ENCODE data around the gene DDX39B.

The DDX39B gene

DNA sequence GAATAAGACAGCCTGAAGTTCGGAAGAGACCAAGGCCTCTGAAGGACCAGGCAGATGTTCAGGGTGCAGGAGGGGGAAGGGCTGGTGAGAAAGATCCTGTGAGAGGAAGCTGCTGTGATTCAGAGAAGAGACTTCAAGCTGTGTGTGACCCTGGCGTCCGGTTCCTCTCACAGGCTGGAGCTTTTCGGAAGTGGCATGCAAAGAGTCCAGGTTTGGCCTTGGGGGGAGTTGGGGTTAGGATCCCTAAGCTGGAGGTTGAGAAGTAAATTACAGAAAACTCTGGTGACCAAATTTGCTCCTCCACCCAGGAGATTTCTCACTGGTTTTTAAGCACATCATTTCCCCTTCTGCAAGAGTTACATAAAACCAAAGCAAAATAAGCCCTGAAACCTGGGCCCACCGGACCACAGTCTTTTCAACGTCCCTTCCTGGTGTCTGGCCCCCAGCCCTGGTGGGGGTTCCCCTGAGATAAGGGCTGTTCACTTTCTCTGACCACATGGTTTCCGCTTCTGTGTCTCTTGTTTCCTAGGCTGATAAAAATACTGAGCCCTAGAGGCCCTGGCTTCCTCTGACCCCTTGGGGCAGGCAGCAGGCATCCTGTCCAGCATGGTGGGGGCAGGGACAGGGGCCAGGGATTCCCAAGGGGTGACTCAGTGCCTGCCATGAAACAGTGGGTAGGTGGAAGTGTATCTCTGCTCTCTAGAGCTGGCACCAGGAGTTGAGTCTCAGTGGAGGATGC lies 18.3 kb upstream of the DDX39B start:
- Histone ChIP-seq H3K36me3 (ENCODE audit: control insufficient read depth, insufficient read depth, low read length) (peaks cover 6% of the 10 kb centered on the region), H3K4me1 (ENCODE audit: control insufficient read depth, low read depth, low read length) (peaks cover 7% of the 10 kb centered on the region), H3K18ac (ENCODE audit: low read length) (no peak overlapping the region), H3K4me2 (ENCODE audit: low read length) (no peak overlapping the region), H3K9ac (ENCODE audit: low read length) (no peak overlapping the region), H3K79me2 (ENCODE audit: control insufficient read depth, insufficient read depth, low read length) (no peaks in the 10 kb centered on the region), H3K56ac (ENCODE audit: low read length) (peak overlapping the region; percentile 0), H3K27ac (ENCODE audit: low read depth, low read length) (peak overlapping the region; percentile 26), H3K79me1 (ENCODE audit: low read length) (no peaks in the 10 kb centered on the region), H3K23ac (ENCODE audit: low read length) (no peak overlapping the region), H4K5ac (ENCODE audit: low read length) (no peak overlapping the region), H2BK120ac (ENCODE audit: low read depth, low read length) (peak overlapping the region; percentile 7), H3K4me3 (ENCODE audit: low read length) (no peak overlapping the region), H2AK5ac (ENCODE audit: low read length) (no peak overlapping the region), H2BK15ac (replicated peaks; ENCODE audit: low read depth) (no peak overlapping the region), H3K4ac (ENCODE audit: low read depth, low read length) (no peak overlapping the region), H3K27me3 (ENCODE audit: insufficient read depth, low read length, poor library complexity) (no peaks in the 10 kb centered on the region), H2BK5ac (ENCODE audit: low read length) (peak overlapping the region; percentile 67), H4K8ac (ENCODE audit: low read depth, low read length) (no peak overlapping the region)
- peak; percentile 83 for DNase-seq
- no CpG with 5 or more reads among the region's 7 CpGs for WGBS (ENCODE audit: extremely low coverage, insufficient coverage, low lambda C conversion rate)

DNA sequence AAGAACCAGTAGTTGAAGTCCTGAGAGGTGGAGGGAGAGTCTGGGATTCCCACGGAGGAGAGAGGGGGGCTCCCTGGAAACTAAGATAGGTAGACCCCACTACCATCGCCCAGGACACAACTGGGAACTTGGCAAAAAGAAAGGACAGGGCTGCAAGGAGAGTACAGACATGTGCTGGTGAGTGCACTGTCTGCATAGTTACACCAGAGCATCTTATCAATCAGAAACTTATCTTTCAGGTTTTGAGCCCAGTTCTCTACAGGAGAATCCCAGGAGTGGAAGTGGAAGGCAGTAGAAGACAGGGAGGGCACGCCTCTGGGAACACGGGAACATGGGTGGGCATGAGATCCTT lies 17.8 kb upstream of the DDX39B start:
- Histone ChIP-seq H2AK5ac (ENCODE audit: low read length) (no peak overlapping the region), H3K18ac (ENCODE audit: low read length) (no peak overlapping the region), H3K79me1 (ENCODE audit: low read length) (no peaks in the 10 kb centered on the region), H3K9ac (ENCODE audit: low read length) (no peak overlapping the region), H3K23ac (ENCODE audit: low read length) (peak overlapping the region; percentile 45), H3K56ac (ENCODE audit: low read length) (peak overlapping the region; percentile 5), H3K27ac (ENCODE audit: low read depth, low read length) (peak overlapping the region; percentile 26), H2BK5ac (ENCODE audit: low read length) (peak overlapping the region; percentile 67), H4K5ac (ENCODE audit: low read length) (no peak overlapping the region), H3K36me3 (ENCODE audit: control insufficient read depth, insufficient read depth, low read length) (peaks cover 6% of the 10 kb centered on the region), H4K8ac (ENCODE audit: low read depth, low read length) (no peak overlapping the region), H3K4ac (ENCODE audit: low read depth, low read length) (no peak overlapping the region), H2BK15ac (replicated peaks; ENCODE audit: low read depth) (no peak overlapping the region), H2BK120ac (ENCODE audit: low read depth, low read length) (peak overlapping the region; percentile 7), H3K27me3 (ENCODE audit: insufficient read depth, low read length, poor library complexity) (no peaks in the 10 kb centered on the region), H3K79me2 (ENCODE audit: control insufficient read depth, insufficient read depth, low read length) (no peaks in the 10 kb centered on the region), H3K4me1 (ENCODE audit: control insufficient read depth, low read depth, low read length) (peaks cover 7% of the 10 kb centered on the region), H3K4me2 (ENCODE audit: low read length) (no peak overlapping the region), H3K4me3 (ENCODE audit: low read length) (no peak overlapping the region)
- DNase-seq: no peak
- no CpG with 5 or more reads among the region's 4 CpGs for WGBS (ENCODE audit: extremely low coverage, insufficient coverage, low lambda C conversion rate)

DNA sequence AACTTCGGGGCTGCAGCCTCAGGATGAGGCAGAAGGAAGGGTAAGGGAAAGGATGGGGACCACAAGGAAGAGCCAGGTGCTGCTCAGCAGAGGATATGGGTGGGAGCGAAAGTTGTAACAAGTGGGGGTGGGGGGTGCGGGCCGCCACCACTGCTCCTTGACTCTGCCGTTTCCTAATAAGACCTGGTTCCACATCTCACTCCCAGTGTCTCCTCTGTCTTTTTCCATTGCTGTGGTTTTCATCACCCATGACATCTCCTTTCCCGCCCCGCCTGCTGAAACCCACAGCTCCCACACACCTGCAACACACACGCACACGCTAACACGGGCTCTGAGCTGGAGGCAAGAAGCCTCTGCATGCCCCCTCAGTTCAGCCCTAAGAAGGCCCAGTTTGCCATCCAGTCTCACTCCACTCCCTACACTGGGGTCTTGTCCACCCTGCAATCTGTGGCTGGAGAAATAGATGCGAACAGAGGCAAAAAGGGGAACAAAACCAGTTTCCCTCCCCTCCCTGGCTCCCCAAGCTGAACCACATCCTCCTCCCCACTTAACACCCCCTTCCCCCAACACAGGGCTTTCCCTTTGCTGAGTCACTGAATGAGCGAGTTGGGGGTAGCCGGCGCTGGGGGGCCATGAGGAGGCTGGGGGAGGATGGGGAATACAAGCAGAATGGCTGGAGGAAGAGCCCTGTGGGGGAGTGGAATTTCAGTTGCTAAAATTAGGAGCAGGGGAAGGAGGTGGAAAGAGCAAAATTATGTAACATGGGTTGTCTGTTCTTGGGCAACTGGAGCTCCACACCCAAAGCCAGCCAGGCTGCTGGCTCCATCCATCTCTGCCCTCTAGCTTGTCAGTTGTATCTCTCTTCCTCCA lies 17.1 kb upstream of the DDX39B start:
- peak overlapping the region; percentile 26 for H3K27ac ChIP-seq (ENCODE audit: low read depth, low read length)
- DNase-seq: no peak

DNA sequence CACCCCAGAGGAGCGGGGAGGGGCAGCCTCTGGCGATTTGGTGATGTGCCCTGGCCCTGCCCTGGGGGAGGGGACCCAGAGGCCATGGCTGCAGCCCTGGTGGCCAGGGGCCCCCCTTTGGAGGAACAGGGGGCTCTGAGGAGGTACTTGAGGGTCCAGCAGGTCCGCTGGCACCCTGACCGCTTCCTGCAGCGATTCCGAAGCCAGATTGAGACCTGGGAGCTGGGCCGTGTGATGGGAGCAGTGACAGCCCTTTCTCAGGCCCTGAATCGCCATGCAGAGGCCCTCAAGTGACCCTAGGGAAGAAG lies 16.5 kb upstream of the DDX39B start:
- no peaks in the 10 kb centered on the region for H3K79me2 ChIP-seq (ENCODE audit: control insufficient read depth, insufficient read depth, low read length)
- no peak overlapping the region for H4K8ac ChIP-seq (ENCODE audit: low read depth, low read length)
- no CpG with 5 or more reads among the region's 8 CpGs for WGBS (ENCODE audit: extremely low coverage, insufficient coverage, low lambda C conversion rate)
- H3K23ac ChIP-seq (ENCODE audit: low read length): no peak overlapping the region
- no peaks in the 10 kb centered on the region for H3K27me3 ChIP-seq (ENCODE audit: insufficient read depth, low read length, poor library complexity)
- H3K27ac ChIP-seq (ENCODE audit: low read depth, low read length): no peak overlapping the region
- H2BK15ac ChIP-seq (replicated peaks; ENCODE audit: low read depth): no peak overlapping the region
- no peak overlapping the region for H3K18ac ChIP-seq (ENCODE audit: low read length)
- H3K4me1 ChIP-seq (ENCODE audit: control insufficient read depth, low read depth, low read length): peaks cover 7% of the 10 kb centered on the region
- H2AK5ac ChIP-seq (ENCODE audit: low read length): no peak overlapping the region
- no peak overlapping the region for H3K4me2 ChIP-seq (ENCODE audit: low read length)
- no peak overlapping the region for H2BK120ac ChIP-seq (ENCODE audit: low read depth, low read length)
- DNase-seq: no peak
- no peak overlapping the region for H2BK5ac ChIP-seq (ENCODE audit: low read length)
- no peak overlapping the region for H4K5ac ChIP-seq (ENCODE audit: low read length)
- H3K4me3 ChIP-seq (ENCODE audit: low read length): no peak overlapping the region
- H3K4ac ChIP-seq (ENCODE audit: low read depth, low read length): no peak overlapping the region
- no peak overlapping the region for H3K9ac ChIP-seq (ENCODE audit: low read length)
- peaks cover 6% of the 10 kb centered on the region for H3K36me3 ChIP-seq (ENCODE audit: control insufficient read depth, insufficient read depth, low read length)
- no peaks in the 10 kb centered on the region for H3K79me1 ChIP-seq (ENCODE audit: low read length)
- H3K56ac ChIP-seq (ENCODE audit: low read length): no peak overlapping the region

More for the DNA sequence above, 17.1 kb upstream of the DDX39B start:
- no peak overlapping the region for H3K9ac ChIP-seq (ENCODE audit: low read length)
- H2AK5ac ChIP-seq (ENCODE audit: low read length): no peak overlapping the region
- no peaks in the 10 kb centered on the region for H3K79me2 ChIP-seq (ENCODE audit: control insufficient read depth, insufficient read depth, low read length)
- WGBS (ENCODE audit: extremely low coverage, insufficient coverage, low lambda C conversion rate): no CpG with 5 or more reads among the region's 14 CpGs
- peaks cover 6% of the 10 kb centered on the region for H3K36me3 ChIP-seq (ENCODE audit: control insufficient read depth, insufficient read depth, low read length)
- no peak overlapping the region for H2BK5ac ChIP-seq (ENCODE audit: low read length)
- H2BK15ac ChIP-seq (replicated peaks; ENCODE audit: low read depth): no peak overlapping the region
- peaks cover 7% of the 10 kb centered on the region for H3K4me1 ChIP-seq (ENCODE audit: control insufficient read depth, low read depth, low read length)
- no peak overlapping the region for H3K4ac ChIP-seq (ENCODE audit: low read depth, low read length)
- no peak overlapping the region for H3K56ac ChIP-seq (ENCODE audit: low read length)
- peak overlapping the region; percentile 45 for H3K23ac ChIP-seq (ENCODE audit: low read length)
- no peak overlapping the region for H4K8ac ChIP-seq (ENCODE audit: low read depth, low read length)
- H3K18ac ChIP-seq (ENCODE audit: low read length): no peak overlapping the region
- no peaks in the 10 kb centered on the region for H3K27me3 ChIP-seq (ENCODE audit: insufficient read depth, low read length, poor library complexity)
- no peak overlapping the region for H3K4me3 ChIP-seq (ENCODE audit: low read length)
- H2BK120ac ChIP-seq (ENCODE audit: low read depth, low read length): peak overlapping the region; percentile 7
- no peak overlapping the region for H4K5ac ChIP-seq (ENCODE audit: low read length)
- no peak overlapping the region for H3K4me2 ChIP-seq (ENCODE audit: low read length)
- no peaks in the 10 kb centered on the region for H3K79me1 ChIP-seq (ENCODE audit: low read length)

DNA sequence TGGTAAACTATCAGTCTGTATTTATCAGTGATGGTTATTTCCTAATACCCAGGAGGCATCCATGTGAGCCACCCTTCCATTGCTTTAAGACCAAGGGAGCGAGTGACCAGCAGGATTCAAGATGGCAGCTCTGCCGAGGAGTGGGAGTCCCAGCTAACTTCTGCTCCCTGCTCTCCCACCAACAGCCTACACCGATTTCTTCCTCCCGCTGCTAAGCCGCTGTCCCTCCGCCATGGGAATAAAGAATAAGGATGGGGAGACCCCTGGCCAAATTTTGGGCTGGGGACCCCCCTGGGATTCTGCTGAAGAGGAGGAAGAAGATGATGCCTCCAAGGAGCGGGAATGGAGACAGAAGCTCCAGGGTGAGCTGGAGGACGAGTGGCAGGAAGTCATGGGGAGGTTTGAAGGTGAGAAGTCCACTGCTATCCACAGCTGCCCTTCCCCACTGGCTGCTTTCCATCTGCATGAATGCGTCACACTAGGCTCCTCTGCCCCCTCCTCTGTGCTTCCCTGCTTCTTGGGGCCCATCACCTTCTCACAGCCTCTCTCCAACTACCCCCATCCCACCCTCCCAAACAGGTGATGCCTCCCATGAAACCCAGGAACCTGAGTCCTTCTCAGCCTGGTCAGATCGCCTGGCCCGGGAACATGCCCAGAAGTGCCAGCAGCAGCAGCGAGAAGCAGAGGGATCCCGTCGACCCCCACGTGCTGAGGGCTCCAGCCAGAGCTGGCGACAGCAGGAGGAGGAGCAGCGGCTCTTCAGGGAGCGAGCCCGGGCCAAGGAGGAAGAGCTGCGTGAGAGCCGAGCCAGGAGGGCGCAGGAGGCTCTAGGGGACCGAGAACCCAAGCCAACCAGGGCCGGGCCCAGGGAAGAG lies 15.9 kb upstream of the DDX39B start:
- H3K9ac ChIP-seq (ENCODE audit: low read length): no peak overlapping the region
- no peak overlapping the region for H3K4ac ChIP-seq (ENCODE audit: low read depth, low read length)
- no peak overlapping the region for H3K4me3 ChIP-seq (ENCODE audit: low read length)
- no peaks in the 10 kb centered on the region for H3K27me3 ChIP-seq (ENCODE audit: insufficient read depth, low read length, poor library complexity)
- no peak overlapping the region for H2BK120ac ChIP-seq (ENCODE audit: low read depth, low read length)
- H4K8ac ChIP-seq (ENCODE audit: low read depth, low read length): no peak overlapping the region
- no peak overlapping the region for H2BK5ac ChIP-seq (ENCODE audit: low read length)
- H3K4me2 ChIP-seq (ENCODE audit: low read length): no peak overlapping the region
- no peak for DNase-seq
- no peak overlapping the region for H4K5ac ChIP-seq (ENCODE audit: low read length)
- H3K27ac ChIP-seq (ENCODE audit: low read depth, low read length): no peak overlapping the region
- no peak overlapping the region for H3K56ac ChIP-seq (ENCODE audit: low read length)
- H3K79me2 ChIP-seq (ENCODE audit: control insufficient read depth, insufficient read depth, low read length): no peaks in the 10 kb centered on the region
- WGBS (ENCODE audit: extremely low coverage, insufficient coverage, low lambda C conversion rate): no CpG with 5 or more reads among the region's 24 CpGs
- peaks cover 7% of the 10 kb centered on the region for H3K4me1 ChIP-seq (ENCODE audit: control insufficient read depth, low read depth, low read length)
- no peak overlapping the region for H2AK5ac ChIP-seq (ENCODE audit: low read length)
- no peak overlapping the region for H3K23ac ChIP-seq (ENCODE audit: low read length)
- H2BK15ac ChIP-seq (replicated peaks; ENCODE audit: low read depth): no peak overlapping the region
- no peaks in the 10 kb centered on the region for H3K79me1 ChIP-seq (ENCODE audit: low read length)
- no peak overlapping the region for H3K18ac ChIP-seq (ENCODE audit: low read length)
- H3K36me3 ChIP-seq (ENCODE audit: control insufficient read depth, insufficient read depth, low read length): peaks cover 6% of the 10 kb centered on the region
